Activated T-helper 2 cell treated with anti-CD3 and anti-CD28 coated beads, Interferon-gamma antibody, Interleukin-2, Interleukin-4, amounts not matched to agents 10 μg/mL and 5 μg/mL and 100 μg/mL, durations not matched to agents 14 hours and 24 hours and 36 hours (primary cell): ENCODE measurements around the gene METTL25. TPM values are rescaled to one million over a fixed set of nuclear protein-coding genes. Genes with fewer than 3 reads are reported as not detected.

Source experiments
- DNase-seq: peaks from one replicate; pipeline ENCODE4 v3.0.0; 2021; ENCODE audit warnings: low spot score
- H3K27ac Mint-ChIP-seq: one replicate; pipeline ENCODE4 v1.8.0; 2021; ENCODE audit warnings: mixed read lengths
- H3K27me3 Mint-ChIP-seq: one replicate; pipeline ENCODE4 v1.8.0; 2021; ENCODE audit warnings: low read depth, mixed read lengths
- H3K36me3 Mint-ChIP-seq: one replicate; pipeline ENCODE4 v1.8.0; 2021; ENCODE audit warnings: low read depth, mixed read lengths
- H3K4me1 Mint-ChIP-seq: one replicate; pipeline ENCODE4 v1.8.0; 2021; ENCODE audit warnings: low read depth, mixed read lengths
- H3K4me3 Mint-ChIP-seq: one replicate; pipeline ENCODE4 v1.8.0; 2021; ENCODE audit warnings: low read depth, mild to moderate bottlenecking, moderate library complexity, mixed read lengths
- H3K9me3 Mint-ChIP-seq: one replicate; pipeline ENCODE4 v1.8.0; 2021; ENCODE audit warnings: mixed read lengths
- intact Hi-C: fragments of 100-400 bp; cut with micrococcal nuclease; formaldehyde crosslinking; loops from one replicate; pipeline ENCODE4 v1.15.1; 2023
- total RNA-seq: library from RNA; stranded (reverse); gene quantifications from 2 replicates; pipeline ENCODE4 v1.2.3, GENCODE V29; 2022

Gene METTL25
- total RNA-seq, 1 donor from 2014 or later, result 6.9 TPM

GRCh38 chr12:82480606-82481005 lies 122.3 kb downstream of the METTL25 start:
- Mint-ChIP-seq H3K4me1 (no peaks in the 10 kb centered on the region), H3K9me3 (peaks cover 4% of the 10 kb centered on the region), H3K27me3 (no peaks in the 10 kb centered on the region), H3K27ac (no peak overlapping the region), H3K4me3 (no peak overlapping the region), H3K36me3 (no peaks in the 10 kb centered on the region)
- intact Hi-C loops, result no loop called here
- no peak for DNase-seq

GRCh38 chr12:82481954-82482353 lies 123.6 kb downstream of the METTL25 start:
- H3K36me3 Mint-ChIP-seq, result no peaks in the 10 kb centered on the region
- H3K9me3 Mint-ChIP-seq, result peaks cover 4% of the 10 kb centered on the region
- no peak for DNase-seq
- no peaks in the 10 kb centered on the region for H3K4me1 Mint-ChIP-seq
- no peak overlapping the region for H3K4me3 Mint-ChIP-seq
- H3K27ac Mint-ChIP-seq, result no peak overlapping the region
- H3K27me3 Mint-ChIP-seq, result no peaks in the 10 kb centered on the region
- intact Hi-C loops, result no loop called here

- DNase-seq, result no peak
- Mint-ChIP-seq H3K4me3 (no peak overlapping the region), H3K27ac (no peak overlapping the region), H3K4me1 (no peaks in the 10 kb centered on the region), H3K27me3 (no peaks in the 10 kb centered on the region), H3K36me3 (no peaks in the 10 kb centered on the region), H3K9me3 (peaks cover 9% of the 10 kb centered on the region)
- intact Hi-C loops, result no loop called here
These were observed 128.4 kb downstream of the METTL25 start for GRCh38 chr12:82486524-82487235.

- no peak for DNase-seq
- no peaks in the 10 kb centered on the region for H3K9me3 Mint-ChIP-seq
- intact Hi-C loops, result no loop called here
- no peak overlapping the region for H3K27ac Mint-ChIP-seq
- no peak overlapping the region for H3K4me3 Mint-ChIP-seq
- H3K36me3 Mint-ChIP-seq, result no peaks in the 10 kb centered on the region
- H3K27me3 Mint-ChIP-seq, result no peaks in the 10 kb centered on the region
- H3K4me1 Mint-ChIP-seq, result no peaks in the 10 kb centered on the region
These were observed 146.1 kb downstream of the METTL25 start for GRCh38 chr12:82504409-82504808.

GRCh38 chr12:82505150-82505549 lies 146.8 kb downstream of the METTL25 start:
- Mint-ChIP-seq H3K27me3 (no peaks in the 10 kb centered on the region), H3K27ac (no peak overlapping the region), H3K36me3 (no peaks in the 10 kb centered on the region), H3K9me3 (no peaks in the 10 kb centered on the region), H3K4me3 (no peak overlapping the region), H3K4me1 (no peaks in the 10 kb centered on the region)
- no peak for DNase-seq
- intact Hi-C loops, result no loop called here

GRCh38 chr12:82507686-82508085 lies 149.4 kb downstream of the METTL25 start:
- Mint-ChIP-seq H3K36me3 (no peaks in the 10 kb centered on the region), H3K4me3 (no peak overlapping the region), H3K27ac (no peak overlapping the region), H3K27me3 (no peaks in the 10 kb centered on the region), H3K4me1 (no peaks in the 10 kb centered on the region), H3K9me3 (no peaks in the 10 kb centered on the region)
- intact Hi-C loops, result no loop called here
- no peak for DNase-seq

- DNase-seq, result no peak
- no peak overlapping the region for H3K27ac Mint-ChIP-seq
- no peaks in the 10 kb centered on the region for H3K27me3 Mint-ChIP-seq
- no peaks in the 10 kb centered on the region for H3K36me3 Mint-ChIP-seq
- H3K4me3 Mint-ChIP-seq, result no peak overlapping the region
- intact Hi-C loops, result no loop called here
- H3K9me3 Mint-ChIP-seq, result no peaks in the 10 kb centered on the region
- no peaks in the 10 kb centered on the region for H3K4me1 Mint-ChIP-seq
These were observed 152.1 kb downstream of the METTL25 start for GRCh38 chr12:82510386-82510785.

- Mint-ChIP-seq H3K27ac (no peak overlapping the region), H3K9me3 (no peaks in the 10 kb centered on the region)
- intact Hi-C loops, result no loop called here
These were observed 156.6 kb downstream of the METTL25 start for GRCh38 chr12:82514880-82515279.

GRCh38 chr12:82515652-82516051 lies 157.3 kb downstream of the METTL25 start:
- no peaks in the 10 kb centered on the region for H3K9me3 Mint-ChIP-seq
- H3K27me3 Mint-ChIP-seq, result no peaks in the 10 kb centered on the region
- DNase-seq, result no peak
- no peaks in the 10 kb centered on the region for H3K4me1 Mint-ChIP-seq
- H3K36me3 Mint-ChIP-seq, result no peaks in the 10 kb centered on the region
- no peak overlapping the region for H3K27ac Mint-ChIP-seq
- no peak overlapping the region for H3K4me3 Mint-ChIP-seq
- intact Hi-C loops, result no loop called here

More at GRCh38 chr12:82514880-82515279, 156.6 kb downstream of the METTL25 start:
- H3K4me3 Mint-ChIP-seq, result no peak overlapping the region
- no peaks in the 10 kb centered on the region for H3K27me3 Mint-ChIP-seq
- DNase-seq, result no peak
- no peaks in the 10 kb centered on the region for H3K36me3 Mint-ChIP-seq
- H3K4me1 Mint-ChIP-seq, result no peaks in the 10 kb centered on the region

- Mint-ChIP-seq H3K36me3 (no peaks in the 10 kb centered on the region), H3K27me3 (no peaks in the 10 kb centered on the region), H3K27ac (no peak overlapping the region), H3K4me3 (no peak overlapping the region), H3K4me1 (no peaks in the 10 kb centered on the region), H3K9me3 (no peaks in the 10 kb centered on the region)
- intact Hi-C loops, result no loop called here
- DNase-seq, result no peak
These were observed 158.7 kb downstream of the METTL25 start for GRCh38 chr12:82517027-82517426.

- no peaks in the 10 kb centered on the region for H3K27me3 Mint-ChIP-seq
- DNase-seq, result no peak
- no peak overlapping the region for H3K4me3 Mint-ChIP-seq
- no peak overlapping the region for H3K27ac Mint-ChIP-seq
- intact Hi-C loops, result no loop called here
- H3K4me1 Mint-ChIP-seq, result no peaks in the 10 kb centered on the region
- no peaks in the 10 kb centered on the region for H3K9me3 Mint-ChIP-seq
- no peaks in the 10 kb centered on the region for H3K36me3 Mint-ChIP-seq
These were observed 159.5 kb downstream of the METTL25 start for GRCh38 chr12:82517808-82518207.

GRCh38 chr12:82519510-82519909 lies 161.2 kb downstream of the METTL25 start:
- no peaks in the 10 kb centered on the region for H3K9me3 Mint-ChIP-seq
- intact Hi-C loops, result no loop called here
- no peaks in the 10 kb centered on the region for H3K4me1 Mint-ChIP-seq
- H3K27me3 Mint-ChIP-seq, result no peaks in the 10 kb centered on the region
- H3K27ac Mint-ChIP-seq, result no peak overlapping the region
- no peak for DNase-seq
- H3K4me3 Mint-ChIP-seq, result no peak overlapping the region
- H3K36me3 Mint-ChIP-seq, result no peaks in the 10 kb centered on the region

- no peak overlapping the region for H3K27ac Mint-ChIP-seq
- H3K9me3 Mint-ChIP-seq, result no peaks in the 10 kb centered on the region
- H3K27me3 Mint-ChIP-seq, result no peaks in the 10 kb centered on the region
- no peaks in the 10 kb centered on the region for H3K36me3 Mint-ChIP-seq
- intact Hi-C loops, result no loop called here
- no peak overlapping the region for H3K4me3 Mint-ChIP-seq
- H3K4me1 Mint-ChIP-seq, result no peaks in the 10 kb centered on the region
- no peak for DNase-seq
These were observed 164.0 kb downstream of the METTL25 start for GRCh38 chr12:82522285-82522684.

- intact Hi-C loops, result no loop called here
- H3K9me3 Mint-ChIP-seq, result no peaks in the 10 kb centered on the region
- H3K4me3 Mint-ChIP-seq, result no peak overlapping the region
- no peak overlapping the region for H3K27ac Mint-ChIP-seq
- no peaks in the 10 kb centered on the region for H3K36me3 Mint-ChIP-seq
- H3K4me1 Mint-ChIP-seq, result no peaks in the 10 kb centered on the region
- no peak for DNase-seq
- H3K27me3 Mint-ChIP-seq, result no peaks in the 10 kb centered on the region
These were observed 164.4 kb downstream of the METTL25 start for GRCh38 chr12:82522762-82523161.
